Measurements from ENCODE around the gene PNPLA6.

PNPLA6 gene

GRCh38 chr19:7549429-7550148 is 14.1 kb downstream of the PNPLA6 start:
- no peak for TF ChIP-seq ZNF274 (IDR thresholded peaks at IDR 0.05; ENCODE audit: low read depth, low read length)
- H3K4me3 ChIP-seq (ENCODE audit: low read length), result no peak overlapping the region

DNA sequence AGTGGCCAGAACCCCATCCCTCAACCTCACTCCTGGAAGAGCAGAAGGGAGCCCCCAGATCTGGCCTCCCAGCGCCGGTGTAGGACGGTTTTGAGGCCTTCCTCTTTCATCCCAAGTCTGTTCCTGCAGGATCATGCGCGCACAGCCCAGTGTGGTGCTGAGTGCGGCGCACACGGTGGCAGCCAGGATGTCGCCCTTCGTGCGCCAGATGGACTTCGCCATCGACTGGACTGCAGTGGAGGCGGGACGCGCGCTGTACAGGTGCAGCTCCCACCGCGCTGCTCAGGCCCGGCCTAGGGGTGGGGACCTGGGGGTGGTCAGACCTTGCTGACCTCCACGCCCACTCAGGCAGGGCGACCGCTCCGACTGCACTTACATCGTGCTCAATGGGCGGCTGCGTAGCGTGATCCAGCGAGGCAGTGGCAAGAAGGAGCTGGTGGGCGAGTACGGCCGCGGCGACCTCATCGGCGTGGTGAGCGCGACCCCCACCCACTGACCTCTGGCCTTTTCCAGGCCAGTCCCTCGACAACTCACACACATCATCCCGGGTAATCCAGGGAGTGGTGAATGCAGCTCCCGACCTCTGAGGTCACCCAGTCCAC is 14.8 kb downstream of the PNPLA6 start:
- TF ChIP-seq ZNF274 (IDR thresholded peaks at IDR 0.05; ENCODE audit: low read depth, low read length), result no peak
- no peak overlapping the region for H3K4me3 ChIP-seq (ENCODE audit: low read length)

DNA sequence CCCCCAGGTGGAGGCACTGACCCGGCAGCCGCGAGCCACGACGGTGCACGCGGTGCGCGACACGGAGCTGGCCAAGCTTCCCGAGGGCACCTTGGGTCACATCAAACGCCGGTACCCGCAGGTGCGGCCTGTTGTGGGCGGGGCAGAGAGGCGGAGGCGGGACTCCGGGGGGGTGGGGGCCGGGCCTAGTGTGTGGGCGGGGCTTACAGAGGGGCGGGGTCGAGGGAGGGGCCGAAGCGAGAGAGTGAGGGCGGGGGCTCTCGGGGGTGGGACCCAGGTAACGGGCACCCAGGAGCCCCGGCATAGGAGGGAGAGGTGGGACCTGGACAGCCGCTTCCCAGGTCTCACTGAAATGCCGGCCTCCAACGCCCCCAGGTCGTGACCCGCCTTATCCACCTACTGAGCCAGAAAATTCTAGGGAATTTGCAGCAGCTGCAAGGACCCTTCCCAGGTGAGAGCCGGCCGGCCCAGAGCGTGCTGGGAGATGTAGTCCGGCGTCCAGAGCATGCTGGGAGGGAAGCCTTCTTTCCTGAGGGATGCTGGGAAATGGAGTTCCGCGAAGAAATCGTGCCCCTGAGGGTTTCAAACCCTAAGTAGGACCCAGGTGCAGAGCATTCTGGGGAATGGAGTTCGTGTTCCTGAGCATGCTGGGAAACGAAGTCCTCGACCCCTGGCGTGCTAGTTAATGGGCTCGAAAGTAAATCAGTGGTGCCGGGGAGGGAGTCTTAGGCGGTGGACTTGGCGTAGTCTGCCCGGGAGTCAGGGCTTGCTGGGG is 15.7 kb downstream of the PNPLA6 start:
- TF ChIP-seq ZNF274 (IDR thresholded peaks at IDR 0.05; ENCODE audit: low read depth, low read length), result no peak
- no peak overlapping the region for H3K4me3 ChIP-seq (ENCODE audit: low read length)

DNA sequence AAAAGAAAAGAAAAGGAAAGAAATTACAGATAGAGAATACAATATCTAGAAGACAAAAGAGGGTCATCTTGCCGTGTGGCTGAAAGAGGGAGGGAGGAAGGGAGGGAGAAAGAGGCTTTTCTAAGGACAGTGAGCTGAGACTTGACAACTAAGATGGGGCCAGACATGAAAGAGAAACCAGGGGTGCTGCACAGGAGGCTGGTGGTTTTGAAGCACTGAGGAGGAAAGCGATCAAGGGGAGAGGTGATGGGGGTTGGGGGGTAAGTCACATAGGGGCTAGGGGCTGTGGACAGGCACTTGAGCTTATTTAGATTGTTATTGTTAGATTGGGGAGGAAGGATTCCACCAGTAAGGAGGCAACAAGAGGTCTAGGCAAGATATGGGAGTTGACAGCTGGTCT is 17.3 kb downstream of the PNPLA6 start:
- H3K4me3 ChIP-seq (ENCODE audit: low read length), result no peak overlapping the region
- TF ChIP-seq ZNF274 (IDR thresholded peaks at IDR 0.05; ENCODE audit: low read depth, low read length), result no peak

DNA sequence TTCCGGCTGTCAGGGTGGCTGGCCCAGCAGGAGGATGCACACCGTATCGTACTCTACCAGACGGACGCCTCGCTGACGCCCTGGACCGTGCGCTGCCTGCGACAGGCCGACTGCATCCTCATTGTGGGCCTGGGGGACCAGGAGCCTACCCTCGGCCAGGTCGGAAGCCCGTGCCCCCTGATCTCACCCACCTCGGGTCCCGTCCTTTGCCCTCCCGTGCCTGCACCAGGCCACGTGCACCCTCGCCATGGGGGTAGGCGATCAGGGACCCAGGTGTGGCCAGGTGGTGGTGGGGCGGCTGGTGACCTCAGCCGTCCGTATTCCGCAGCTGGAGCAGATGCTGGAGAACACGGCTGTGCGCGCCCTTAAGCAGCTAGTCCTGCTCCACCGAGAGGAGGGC is 19.0 kb downstream of the PNPLA6 start:
- no peak for TF ChIP-seq ZNF274 (IDR thresholded peaks at IDR 0.05; ENCODE audit: low read depth, low read length)
- H3K4me3 ChIP-seq (ENCODE audit: low read length), result no peak overlapping the region

DNA sequence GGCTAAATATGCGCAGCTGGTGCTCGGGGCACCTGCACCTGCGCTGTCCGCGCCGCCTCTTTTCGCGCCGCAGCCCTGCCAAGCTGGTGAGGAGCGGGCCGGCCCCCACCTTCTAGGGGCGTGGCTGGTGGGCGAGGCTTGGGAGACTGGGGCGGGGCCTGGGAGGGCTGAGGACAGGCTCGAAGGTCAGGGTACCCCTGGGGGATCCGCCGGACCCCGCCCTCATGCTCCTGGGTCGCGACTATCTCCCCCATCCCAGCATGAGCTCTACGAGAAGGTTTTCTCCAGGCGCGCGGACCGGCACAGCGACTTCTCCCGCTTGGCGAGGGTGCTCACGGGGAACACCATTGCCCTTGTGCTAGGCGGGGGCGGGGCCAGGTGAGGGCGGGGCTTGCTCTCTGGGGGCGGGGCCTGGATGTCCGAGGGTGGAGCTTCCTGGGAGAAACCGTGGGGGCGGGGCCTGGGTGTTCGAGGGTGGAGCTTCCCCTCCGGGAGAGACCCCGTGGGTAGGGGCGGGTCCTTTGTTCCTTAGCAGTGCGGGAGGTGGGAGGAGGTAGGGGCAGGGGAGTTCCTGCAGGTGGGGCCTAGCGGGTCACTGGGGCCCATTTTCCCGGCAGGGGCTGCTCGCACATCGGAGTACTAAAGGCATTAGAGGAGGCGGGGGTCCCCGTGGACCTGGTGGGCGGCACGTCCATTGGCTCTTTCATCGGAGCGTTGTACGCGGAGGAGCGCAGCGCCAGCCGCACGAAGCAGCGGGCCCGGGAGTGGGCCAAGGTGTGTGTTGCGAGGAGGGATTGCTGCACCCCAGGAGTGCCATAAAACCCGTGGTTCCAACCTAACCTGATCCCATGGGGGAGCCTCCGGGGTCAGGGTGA is 19.7 kb downstream of the PNPLA6 start:
- no peak for TF ChIP-seq ZNF274 (IDR thresholded peaks at IDR 0.05; ENCODE audit: low read depth, low read length)
- H3K4me3 ChIP-seq (ENCODE audit: low read length), result no peak overlapping the region

- no peak overlapping the region for H3K4me3 ChIP-seq (ENCODE audit: low read length)
- TF ChIP-seq ZNF274 (IDR thresholded peaks at IDR 0.05; ENCODE audit: low read depth, low read length), result no peak
Observed at GRCh38 chr19:7556696-7557315, 21.3 kb downstream of the PNPLA6 start.

GRCh38 chr19:7558667-7559066 is 23.1 kb downstream of the PNPLA6 start:
- TF ChIP-seq ZNF274 (IDR thresholded peaks at IDR 0.05; ENCODE audit: low read depth, low read length), result no peak
- no peak overlapping the region for H3K4me3 ChIP-seq (ENCODE audit: low read length)

- H3K4me3 ChIP-seq (ENCODE audit: low read length), result no peak overlapping the region
- TF ChIP-seq ZNF274 (IDR thresholded peaks at IDR 0.05; ENCODE audit: low read depth, low read length), result no peak
Observed at GRCh38 chr19:7559102-7559501, 23.6 kb downstream of the PNPLA6 start.

- no peak overlapping the region for H3K4me3 ChIP-seq (ENCODE audit: low read length)
- no peak for TF ChIP-seq ZNF274 (IDR thresholded peaks at IDR 0.05; ENCODE audit: low read depth, low read length)
Observed at GRCh38 chr19:7560255-7560654, 24.7 kb downstream of the PNPLA6 start.

- no peak overlapping the region for H3K4me3 ChIP-seq (ENCODE audit: low read length)
- no peak for TF ChIP-seq ZNF274 (IDR thresholded peaks at IDR 0.05; ENCODE audit: low read depth, low read length)
Observed at GRCh38 chr19:7561325-7561724, 25.8 kb downstream of the PNPLA6 start.

GRCh38 chr19:7562646-7563393 is 27.3 kb downstream of the PNPLA6 start:
- H3K4me3 ChIP-seq (ENCODE audit: low read length), result no peak overlapping the region
- TF ChIP-seq ZNF274 (IDR thresholded peaks at IDR 0.05; ENCODE audit: low read depth, low read length), result no peak

DNA sequence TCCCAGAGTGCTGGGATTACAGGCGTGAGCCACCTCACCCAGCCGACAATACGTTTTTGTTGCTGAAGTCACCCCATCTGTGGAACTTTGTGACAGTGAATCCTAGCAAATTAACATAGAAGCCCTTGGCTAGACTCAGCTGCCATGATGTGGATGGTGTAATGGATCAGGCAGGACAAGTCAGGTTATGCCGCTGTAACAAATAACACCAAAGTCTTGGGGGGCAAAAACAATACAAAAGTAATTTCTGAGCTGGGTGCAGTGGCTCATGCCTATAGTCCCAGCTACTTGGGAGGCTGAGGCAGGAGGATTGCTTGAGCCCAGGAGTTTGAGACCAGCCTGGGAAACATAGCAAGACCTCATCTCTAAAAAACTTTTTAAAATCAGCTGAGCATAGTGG is 29.3 kb downstream of the PNPLA6 start:
- TF ChIP-seq ZNF274 (IDR thresholded peaks at IDR 0.05; ENCODE audit: low read depth, low read length), result no peak
- no peak overlapping the region for H3K4me3 ChIP-seq (ENCODE audit: low read length)
